ENCODE data around the gene ASB15.

ASB15 gene

GRCh38 chr7:123637878-123638277 is 36.3 kb downstream of the ASB15 start:
- FAIRE-seq: no peak

GRCh38 chr7:123639631-123640030 is 38.0 kb downstream of the ASB15 start:
- FAIRE-seq: no peak

GRCh38 chr7:123640583-123640982 is 39.0 kb downstream of the ASB15 start:
- no peak for FAIRE-seq

GRCh38 chr7:123641901-123642300 is 40.3 kb downstream of the ASB15 start:
- no peak for FAIRE-seq

- FAIRE-seq: no peak
These were observed 42.1 kb downstream of the ASB15 start for GRCh38 chr7:123643495-123644441.

GRCh38 chr7:123645516-123645915 is 43.9 kb downstream of the ASB15 start:
- no peak for FAIRE-seq

- FAIRE-seq: no peak
These were observed 45.6 kb downstream of the ASB15 start for GRCh38 chr7:123647106-123647730.

- no peak for FAIRE-seq
These were observed 48.3 kb downstream of the ASB15 start for GRCh38 chr7:123649964-123650363.

GRCh38 chr7:123650595-123650994 is 49.0 kb downstream of the ASB15 start:
- no peak for FAIRE-seq

- no peak for FAIRE-seq
These were observed 50.8 kb downstream of the ASB15 start for GRCh38 chr7:123652406-123652805.

GRCh38 chr7:123653162-123653561 is 51.5 kb downstream of the ASB15 start:
- no peak for FAIRE-seq

GRCh38 chr7:123655614-123656013 is 54.0 kb downstream of the ASB15 start, which contains the start of gene LMOD2:
TSS of gene LMOD2 (plus strand) at chr7:123655866. CDS start at chr7:123655964, 98 bp downstream.
- no peak for FAIRE-seq

GRCh38 chr7:123656544-123657303 is 55.1 kb downstream of the ASB15 start:
- no peak for FAIRE-seq

- FAIRE-seq: no peak
These were observed 55.7 kb downstream of the ASB15 start for GRCh38 chr7:123657304-123657685.

GRCh38 chr7:123658023-123658422 is 56.4 kb downstream of the ASB15 start:
- no peak for FAIRE-seq

- no peak for FAIRE-seq
These were observed 59.1 kb downstream of the ASB15 start for GRCh38 chr7:123660514-123661354.

- FAIRE-seq: no peak
These were observed 60.1 kb downstream of the ASB15 start for GRCh38 chr7:123661765-123662164.

- no peak for FAIRE-seq
These were observed 60.7 kb downstream of the ASB15 start for GRCh38 chr7:123662293-123662692.

- FAIRE-seq: no peak
These were observed 61.1 kb downstream of the ASB15 start for GRCh38 chr7:123662755-123663154.

GRCh38 chr7:123663200-123663599 is 61.6 kb downstream of the ASB15 start:
- FAIRE-seq: no peak

- FAIRE-seq: no peak
These were observed 63.5 kb downstream of the ASB15 start for GRCh38 chr7:123665157-123665556.

GRCh38 chr7:123665896-123666295 is 64.3 kb downstream of the ASB15 start:
- no peak for FAIRE-seq

All from colon (tissue), 2 donors.